Ectodermal cell (in vitro differentiated cells): Measurements from ENCODE around the gene FURIN.
"Not testable (repeated sequence)": the region's sequence is repeated elsewhere in the genome, so short reads cannot be mapped to it uniquely, and the experiment has no call there.

Source experiments
- H3K27ac ChIP-seq: 2 replicates; pipeline ENCODE4 v1.7.0; 2013; ENCODE audit warnings: mild to moderate bottlenecking, low read depth, low read length; ENCODE audit not compliant: insufficient read depth, poor library complexity, severe bottlenecking
- H3K27me3 ChIP-seq: 2 replicates; pipeline ENCODE4 v1.7.0; 2013; ENCODE audit warnings: mild to moderate bottlenecking, low read length; ENCODE audit not compliant: insufficient read depth, control insufficient read depth, poor library complexity, severe bottlenecking
- H3K36me3 ChIP-seq: one replicate; pipeline ENCODE4 v1.7.0; 2013; ENCODE audit warnings: low read length; ENCODE audit not compliant: control insufficient read depth, insufficient read depth
- H3K4me1 ChIP-seq: one replicate; pipeline ENCODE4 v1.7.0; 2013; ENCODE audit warnings: low read length; ENCODE audit not compliant: control insufficient read depth, insufficient read depth
- H3K4me3 ChIP-seq: 2 replicates; pipeline ENCODE4 v1.7.0; 2013; ENCODE audit warnings: low read depth, low read length, control low read depth; ENCODE audit not compliant: insufficient read depth
- H3K9me3 ChIP-seq: 2 replicates; pipeline ENCODE4 v1.7.0; 2013; ENCODE audit warnings: mild to moderate bottlenecking, low read length, moderate library complexity; ENCODE audit not compliant: control insufficient read depth
- WGBS, 2 experiments: methylation state at CpG; one replicate each; pipeline ENCODE4 v1.1.7; 2013; ENCODE audit warnings: missing lambda C conversion rate in 2 of 2; 5-methylcytosine and 5-hydroxymethylcytosine counted together

FURIN gene

GRCh38 chr15:90840954-90841353, 27.4 kb upstream of the FURIN start:
- H3K27ac ChIP-seq: no peak overlapping the region
- WGBS, 2 experiments: 88 to 91% methylated on average over 7 of the region's 8 CpGs

GRCh38 chr15:90844696-90845095, 23.7 kb upstream of the FURIN start:
- WGBS, 2 experiments: 90 to 93% methylated on average over 5 of the region's 5 CpGs
- Histone ChIP-seq H3K27ac (no peak overlapping the region), H3K36me3 (no peaks in the 10 kb centered on the region), H3K9me3 (no peaks in the 10 kb centered on the region), H3K27me3 (no peaks in the 10 kb centered on the region), H3K4me3 (no peak overlapping the region), H3K4me1 (peaks cover 5% of the 10 kb centered on the region)

More at GRCh38 chr15:90840954-90841353, 27.4 kb upstream of the FURIN start:
- Histone ChIP-seq H3K9me3 (no peaks in the 10 kb centered on the region), H3K36me3 (no peaks in the 10 kb centered on the region), H3K4me3 (no peak overlapping the region), H3K27me3 (no peaks in the 10 kb centered on the region), H3K4me1 (peaks cover 10% of the 10 kb centered on the region)

GRCh38 chr15:90845201-90845949, 23.0 kb upstream of the FURIN start:
- WGBS, 2 experiments: 88 to 89% methylated on average over 9 of the region's 9 CpGs
- Histone ChIP-seq H3K27ac (no peak overlapping the region), H3K4me1 (peaks cover 5% of the 10 kb centered on the region)

GRCh38 chr15:90849424-90849823, 19.0 kb upstream of the FURIN start:
- H3K9me3 ChIP-seq, H3K36me3 ChIP-seq, H3K27ac ChIP-seq, H3K27me3 ChIP-seq, H3K4me1 ChIP-seq, H3K4me3 ChIP-seq: not testable (repeated sequence)
- 91 to 97% methylated on average over 1 of the region's 1 CpG for WGBS, 2 experiments

More at GRCh38 chr15:90845201-90845949, 23.0 kb upstream of the FURIN start:
- Histone ChIP-seq H3K36me3 (no peaks in the 10 kb centered on the region), H3K9me3 (no peaks in the 10 kb centered on the region), H3K27me3 (no peaks in the 10 kb centered on the region), H3K4me3 (no peak overlapping the region)

- Histone ChIP-seq H3K27ac (no peak overlapping the region), H3K27me3 (no peaks in the 10 kb centered on the region), H3K9me3 (no peaks in the 10 kb centered on the region), H3K4me1 (no peaks in the 10 kb centered on the region), H3K36me3 (no peaks in the 10 kb centered on the region), H3K4me3 (no peak overlapping the region)
- 85 to 86% methylated on average over 6 of the region's 6 CpGs for WGBS, 2 experiments
Observed at GRCh38 chr15:90851114-90851513, 17.3 kb upstream of the FURIN start.

GRCh38 chr15:90851940-90852339, 16.4 kb upstream of the FURIN start:
- Histone ChIP-seq H3K27ac (no peak overlapping the region), H3K27me3 (no peaks in the 10 kb centered on the region), H3K36me3 (no peaks in the 10 kb centered on the region), H3K4me3 (no peak overlapping the region), H3K9me3 (no peaks in the 10 kb centered on the region), H3K4me1 (no peaks in the 10 kb centered on the region)
- WGBS, 2 experiments: 91 to 94% methylated on average over 5 of the region's 5 CpGs

GRCh38 chr15:90855139-90855538, 13.2 kb upstream of the FURIN start:
- Histone ChIP-seq H3K27me3 (no peaks in the 10 kb centered on the region), H3K9me3 (no peaks in the 10 kb centered on the region), H3K4me3 (no peak overlapping the region), H3K4me1 (no peaks in the 10 kb centered on the region), H3K27ac (no peak overlapping the region), H3K36me3 (no peaks in the 10 kb centered on the region)
- 92 to 95% methylated on average over 9 of the region's 9 CpGs for WGBS, 2 experiments

GRCh38 chr15:90857337-90857736, 11.1 kb upstream of the FURIN start:
- WGBS, 2 experiments: 94 to 96% methylated on average over 8 of the region's 8 CpGs
- Histone ChIP-seq H3K4me1 (no peaks in the 10 kb centered on the region), H3K27me3 (no peaks in the 10 kb centered on the region), H3K4me3 (no peak overlapping the region), H3K36me3 (no peaks in the 10 kb centered on the region), H3K9me3 (no peaks in the 10 kb centered on the region), H3K27ac (no peak overlapping the region)

- no peak overlapping the region for H3K27ac ChIP-seq
- H3K4me3 ChIP-seq: no peak overlapping the region
- WGBS, 2 experiments: 95 to 97% methylated on average over 8 of the region's 8 CpGs
- H3K36me3 ChIP-seq: no peaks in the 10 kb centered on the region
- H3K4me1 ChIP-seq: no peaks in the 10 kb centered on the region
- H3K27me3 ChIP-seq: no peaks in the 10 kb centered on the region
- no peaks in the 10 kb centered on the region for H3K9me3 ChIP-seq
Observed at GRCh38 chr15:90857883-90858443, 10.4 kb upstream of the FURIN start.

- Histone ChIP-seq H3K4me1 (no peaks in the 10 kb centered on the region), H3K27me3 (no peaks in the 10 kb centered on the region), H3K4me3 (no peak overlapping the region), H3K27ac (no peak overlapping the region), H3K36me3 (no peaks in the 10 kb centered on the region), H3K9me3 (no peaks in the 10 kb centered on the region)
- 49 to 50% methylated on average over 10 of the region's 10 CpGs for WGBS, 2 experiments
Observed at GRCh38 chr15:90859234-90860131, 8.9 kb upstream of the FURIN start.
